Transverse colon (tissue), 4 donors: ENCODE data around the gene CALML3. TPM values are rescaled to one million over a fixed set of nuclear protein-coding genes. Genes with fewer than 3 reads are reported as not detected.

ENCODE experiments used
- DNase-seq: peaks from one replicate; pipeline ENCODE4 v3.0.0-alpha.2; 2019
- H3K27ac ChIP-seq, 4 donors: fragments of 200-600 bp; sonication (generic); 2 replicates each; pipeline ENCODE4 v1.5.1; 2016 to 2018; ENCODE audit warnings: inconsistent platforms in 4 of 4
- H3K27me3 ChIP-seq: fragments of 200-600 bp; sonication (generic); 2 replicates; pipeline ENCODE4 v1.5.1; 2017; ENCODE audit warnings: inconsistent platforms
- H3K36me3 ChIP-seq, 4 donors: fragments of 200-600 bp; sonication (generic); 2 replicates each; pipeline ENCODE4 v1.5.1; 2017 to 2019; ENCODE audit warnings: inconsistent platforms in 4 of 4
- H3K4me1 ChIP-seq, 4 donors: fragments of 200-600 bp; sonication (generic); 2 replicates each; pipeline ENCODE4 v1.5.1; 2017 to 2020; ENCODE audit warnings: inconsistent platforms in 4 of 4
- H3K4me3 ChIP-seq, 4 donors: fragments of 200-600 bp; sonication (generic); 1 replicate in 1 of 4; 2 replicates in 3 of 4; pipeline versions ENCODE4 v1.5.1 to v1.6.1; 2017 to 2019; ENCODE audit warnings: inconsistent platforms in 4 of 4
- H3K9me3 ChIP-seq, 2 donors: fragments of 200-600 bp; sonication (generic); 2 replicates each; pipeline ENCODE4 v1.5.1; 2017 to 2019; ENCODE audit warnings: inconsistent platforms in 2 of 2
- EP300 ChIP-seq: sonication (generic); formaldehyde crosslinking; IDR thresholded peaks from one replicate; pipeline ENCODE4 v1.6.1; 2017; ENCODE audit warnings: antibody characterized with exemption, low read depth
- POLR2A ChIP-seq: fragments of 450-650 bp; IDR thresholded peaks from one replicate; pipeline ENCODE4 v1.6.1; 2016; ENCODE audit warnings: antibody characterized with exemption, mild to moderate bottlenecking, moderate library complexity
- POLR2AphosphoS5 ChIP-seq, 3 donors: sonication (generic); formaldehyde crosslinking; IDR thresholded peaks; one replicate each; pipeline ENCODE4 v1.6.1; 2016; ENCODE audit warnings: antibody characterized with exemption in 3 of 3
- WGBS, 2 donors: methylation state at CpG; one replicate each; pipeline ENCODE4 v1.1.5; 2018; ENCODE audit warnings: low coverage in 1 of 2; 5-methylcytosine and 5-hydroxymethylcytosine counted together
- in situ Hi-C, 4 donors: fragments of 200-750 bp; cut with MboI; loops; one replicate each; pipeline versions ENCODE4 v1.15.0 to v1.15.1; 2017; ENCODE audit warnings: low sequenced_read_pairs in 3 of 4, low pct_ligation_motif_present in 1 of 4, low pct_unique_long_range_greater_than_20kb in 1 of 4
- intact Hi-C: fragments of 100-400 bp; cut with DNase I; formaldehyde crosslinking; loops from one replicate; pipeline ENCODE4 v1.15.1; 2023; ENCODE audit warnings: low total_unique reads
- total RNA-seq, 4 donors: library from RNA; depleted of rRNA; stranded (reverse); fragments of >200 nt; gene quantifications; one replicate each; pipeline ENCODE4 v1.1.0, GENCODE V29; 2016
- TF ChIP-seq, protein P1 (sequence below), 5 experiments: fragments of 200-600 bp in 3 of 5; fragments of 450-650 bp in 2 of 5; sonication (generic) in 3 of 5; IDR thresholded peaks; 1 replicate in 2 of 5; 2 replicates in 3 of 5; pipeline ENCODE4 v1.5.1; 2016 to 2017; ENCODE audit warnings: antibody characterized with exemption in 5 of 5, inconsistent platforms in 3 of 5, mild to moderate bottlenecking in 2 of 5, moderate library complexity in 1 of 5

The CALML3 gene
- total RNA-seq, 4 donors from 2014 or later = not detected

DNA sequence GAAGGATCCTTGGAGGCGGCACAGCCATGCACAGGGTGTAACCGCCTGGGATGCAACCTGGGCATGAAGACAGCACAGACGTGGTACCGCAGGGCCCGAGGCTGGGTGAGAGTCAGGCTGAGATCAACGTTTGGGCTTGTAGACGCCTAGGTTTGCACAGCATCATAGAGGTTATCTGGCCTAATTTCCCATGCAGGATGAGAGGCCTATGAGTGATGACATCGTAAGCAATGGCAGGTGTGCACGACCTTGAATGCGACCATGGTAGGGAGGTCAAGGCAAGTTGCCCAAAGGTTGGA, 7.5 kb downstream of the CALML3 start:
- Histone ChIP-seq H3K9me3 (no peaks in the 10 kb centered on the region), H3K27ac (no peak overlapping the region), H3K4me1 (peaks cover 0 to 9% (median 0%) of the 10 kb centered on the region in 4 donors), H3K36me3 (no peaks in the 10 kb centered on the region), H3K27me3 (no peaks in the 10 kb centered on the region), H3K4me3 (no peak overlapping the region)
- 86% methylated on average over 10 of the region's 10 CpGs; no CpG with 5 or more reads in 1 of the 2 donors for WGBS, 2 donors
- DNase-seq = no peak
- TF ChIP-seq, protein P1, sequence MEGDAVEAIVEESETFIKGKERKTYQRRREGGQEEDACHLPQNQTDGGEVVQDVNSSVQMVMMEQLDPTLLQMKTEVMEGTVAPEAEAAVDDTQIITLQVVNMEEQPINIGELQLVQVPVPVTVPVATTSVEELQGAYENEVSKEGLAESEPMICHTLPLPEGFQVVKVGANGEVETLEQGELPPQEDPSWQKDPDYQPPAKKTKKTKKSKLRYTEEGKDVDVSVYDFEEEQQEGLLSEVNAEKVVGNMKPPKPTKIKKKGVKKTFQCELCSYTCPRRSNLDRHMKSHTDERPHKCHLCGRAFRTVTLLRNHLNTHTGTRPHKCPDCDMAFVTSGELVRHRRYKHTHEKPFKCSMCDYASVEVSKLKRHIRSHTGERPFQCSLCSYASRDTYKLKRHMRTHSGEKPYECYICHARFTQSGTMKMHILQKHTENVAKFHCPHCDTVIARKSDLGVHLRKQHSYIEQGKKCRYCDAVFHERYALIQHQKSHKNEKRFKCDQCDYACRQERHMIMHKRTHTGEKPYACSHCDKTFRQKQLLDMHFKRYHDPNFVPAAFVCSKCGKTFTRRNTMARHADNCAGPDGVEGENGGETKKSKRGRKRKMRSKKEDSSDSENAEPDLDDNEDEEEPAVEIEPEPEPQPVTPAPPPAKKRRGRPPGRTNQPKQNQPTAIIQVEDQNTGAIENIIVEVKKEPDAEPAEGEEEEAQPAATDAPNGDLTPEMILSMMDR (IDR thresholded peaks at IDR 0.05) = no peak
- TF ChIP-seq EP300 (no peak), POLR2AphosphoS5 (IDR thresholded peaks at IDR 0.05) (no peak), POLR2A (no peak)
- intact Hi-C loops (no loop called here), in situ Hi-C loops (no loop called here)

DNA sequence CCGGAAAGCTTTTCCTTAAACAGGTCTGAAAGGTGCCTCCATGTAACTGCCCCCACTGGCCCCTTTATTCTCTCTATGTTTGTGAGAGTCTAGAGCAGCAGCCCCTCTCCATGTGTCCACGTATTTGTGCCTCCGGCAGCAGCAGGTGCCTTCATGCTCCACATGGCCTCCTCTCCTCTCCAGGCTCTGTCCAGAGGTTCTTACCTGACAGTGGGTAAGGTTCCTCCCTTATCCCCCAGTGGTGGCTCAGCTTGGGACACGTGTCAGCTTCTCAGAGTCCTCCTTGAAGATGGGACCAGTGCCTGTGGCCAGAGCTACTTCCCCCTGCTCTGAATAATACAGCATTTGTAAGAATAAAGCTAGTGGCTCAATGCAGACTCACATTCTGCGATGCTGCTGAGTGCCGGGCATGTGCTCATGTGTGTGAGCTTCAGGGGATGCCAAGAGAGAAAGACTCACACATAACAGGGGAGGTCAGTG, 7.9 kb downstream of the CALML3 start:
- H3K9me3 ChIP-seq = no peaks in the 10 kb centered on the region
- no peaks in the 10 kb centered on the region for H3K36me3 ChIP-seq
- TF ChIP-seq EP300 (no peak), POLR2AphosphoS5 (IDR thresholded peaks at IDR 0.05) (no peak), POLR2A (no peak)
- TF ChIP-seq, protein P1 (IDR thresholded peaks at IDR 0.05) = no peak
- DNase-seq = peak; percentile 6
- H3K27me3 ChIP-seq = no peaks in the 10 kb centered on the region
- in situ Hi-C loops = no loop called here
- no peak overlapping the region for H3K27ac ChIP-seq
- intact Hi-C loops = no loop called here
- H3K4me3 ChIP-seq = no peak overlapping the region
- WGBS, 2 donors = 86 to 100% methylated on average over 2 to 6 of the region's 6 CpGs
- peaks cover 0 to 9% (median 0%) of the 10 kb centered on the region in 4 donors for H3K4me1 ChIP-seq

DNA sequence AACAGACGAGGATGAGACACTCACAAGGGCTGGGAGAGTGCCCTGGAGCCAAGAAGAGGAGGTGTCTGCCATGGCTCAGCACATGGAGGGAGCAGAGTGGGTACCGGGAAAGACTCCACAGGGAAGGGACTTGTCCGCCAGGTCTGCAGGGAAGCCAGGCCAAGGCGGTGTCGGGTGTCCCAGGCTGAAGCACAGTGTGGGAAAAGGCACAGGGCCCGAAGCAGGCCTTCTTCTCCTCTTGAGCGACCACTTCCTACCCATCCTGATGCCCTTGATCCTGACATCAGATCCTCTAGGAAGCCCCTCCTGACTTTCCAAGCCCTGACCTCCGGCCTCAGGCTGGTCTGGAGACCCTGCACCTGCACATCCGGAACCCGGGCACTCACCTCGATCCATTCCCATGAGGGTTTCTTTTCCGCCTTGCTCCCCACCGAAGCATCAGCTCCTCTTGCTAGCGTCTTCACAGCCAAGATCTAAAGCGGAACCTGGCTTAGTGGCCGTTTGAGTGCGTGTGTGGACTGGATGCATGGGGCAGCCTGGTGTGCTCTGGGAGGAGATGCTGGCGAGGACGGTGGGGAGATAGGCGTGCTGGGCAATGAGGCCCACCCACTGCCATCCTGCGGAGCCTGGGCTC, 8.5 kb downstream of the CALML3 start:
- 76 to 91% methylated on average over 3 to 21 of the region's 21 CpGs for WGBS, 2 donors
- Histone ChIP-seq H3K9me3 (no peaks in the 10 kb centered on the region), H3K36me3 (no peaks in the 10 kb centered on the region), H3K27me3 (no peaks in the 10 kb centered on the region), H3K4me1 (peaks cover 0 to 9% (median 0%) of the 10 kb centered on the region in 4 donors), H3K4me3 (no peak overlapping the region), H3K27ac (no peak overlapping the region)
- no peak for TF ChIP-seq POLR2A
- no peak for TF ChIP-seq EP300
- no peak for TF ChIP-seq POLR2AphosphoS5 (IDR thresholded peaks at IDR 0.05)
- TF ChIP-seq, protein P1 (IDR thresholded peaks at IDR 0.05) = no peak
- intact Hi-C loops (no loop called here), in situ Hi-C loops (no loop called here)
- DNase-seq = peak; percentile 6

DNA sequence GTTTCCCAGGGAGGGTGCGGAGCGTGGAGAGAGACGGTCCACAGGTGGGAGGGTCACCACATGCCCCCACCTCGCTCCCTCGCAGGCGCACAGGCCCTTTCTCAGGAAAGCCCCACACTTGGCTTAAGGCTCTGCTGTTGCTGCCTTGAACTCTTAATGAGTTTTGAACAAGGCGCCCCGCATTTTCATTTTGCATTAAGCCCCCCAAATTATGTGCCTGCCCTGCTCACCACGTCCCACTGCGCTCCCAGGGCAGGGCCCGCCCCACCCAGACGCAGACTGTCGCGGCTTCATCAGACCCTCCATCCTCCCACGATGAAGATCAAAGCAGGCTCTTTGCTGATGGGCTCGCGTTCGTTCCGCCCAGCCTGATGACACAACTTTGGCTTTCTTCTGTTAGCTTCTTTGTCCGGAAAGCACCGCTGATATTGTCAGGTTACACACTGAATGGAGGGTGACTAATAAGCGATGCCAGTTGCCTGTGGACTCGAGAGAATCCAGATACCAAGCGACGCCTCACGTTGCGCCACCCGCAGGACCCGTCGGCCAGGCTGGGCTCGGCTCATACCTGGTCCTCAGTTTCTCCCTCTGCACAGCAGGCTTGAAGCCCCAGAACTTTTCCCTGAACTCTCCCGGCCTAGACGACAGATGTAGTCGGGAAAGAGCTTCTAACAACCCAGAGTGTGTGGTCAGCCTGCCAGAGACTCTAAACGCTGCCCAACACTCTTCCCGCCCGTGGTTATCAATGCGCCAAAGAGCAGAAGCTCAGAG, 9.5 kb downstream of the CALML3 start:
- Histone ChIP-seq H3K27ac (no peak overlapping the region), H3K4me3 (no peak overlapping the region), H3K4me1 (peaks cover 0 to 9% (median 0%) of the 10 kb centered on the region in 4 donors), H3K36me3 (no peaks in the 10 kb centered on the region), H3K9me3 (no peaks in the 10 kb centered on the region), H3K27me3 (no peaks in the 10 kb centered on the region)
- in situ Hi-C loops (no loop called here), intact Hi-C loops (no loop called here)
- WGBS, 2 donors = 90 to 92% methylated on average over 13 to 38 of the region's 38 CpGs
- DNase-seq = peak; percentile 4
- TF ChIP-seq POLR2A (no peak), EP300 (no peak), POLR2AphosphoS5 (IDR thresholded peaks at IDR 0.05) (no peak)
- TF ChIP-seq, protein P1 (IDR thresholded peaks at IDR 0.05) = no peak
